ENCODE data around the gene RAB7B. TPM values are rescaled to one million over a fixed set of nuclear protein-coding genes. Genes with fewer than 3 reads are reported as not detected.

The RAB7B gene
- total RNA-seq, 6 donors from 2014 or later, result 2.6 to 27.5 (median 9.1) TPM

DNA sequence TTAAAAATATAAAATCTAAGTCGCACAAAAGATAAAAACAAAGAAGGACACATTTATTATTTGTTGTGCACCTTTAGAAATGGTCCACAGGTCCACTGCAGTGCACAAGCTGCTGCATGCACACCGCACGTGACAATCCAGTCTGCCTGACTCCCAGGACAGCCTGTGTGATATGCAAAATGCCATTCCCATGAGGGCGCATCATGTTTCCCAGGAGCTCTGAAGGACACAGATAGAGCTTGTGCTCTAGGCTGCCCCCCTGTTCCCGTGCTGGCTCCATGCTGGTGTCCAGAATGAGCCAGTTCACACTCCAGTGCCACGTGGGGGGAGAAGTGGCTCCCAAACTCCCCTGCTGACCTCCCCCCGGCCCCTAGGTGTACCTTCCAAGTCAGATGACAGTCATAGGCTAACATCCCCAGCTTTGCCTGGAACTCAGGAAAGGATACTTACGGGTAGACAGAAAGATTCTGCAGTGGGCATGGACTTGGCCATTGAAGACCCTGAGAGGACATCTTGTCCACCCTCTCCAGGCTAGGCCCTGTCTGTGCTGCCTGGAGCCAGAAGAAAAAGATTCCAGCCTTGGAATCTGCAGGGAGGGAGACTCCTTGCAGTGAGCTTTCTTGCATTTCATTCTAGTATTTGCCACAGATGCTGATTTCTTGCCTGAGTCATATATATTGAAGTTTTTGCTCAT lies 26.3 kb downstream of the RAB7B start:
- Histone ChIP-seq H3K27ac (peak overlapping the region in 1 of 4 donors; percentile 7), H3K27me3 (no peaks in the 10 kb centered on the region), H3K9me3 (no peaks in the 10 kb centered on the region), H3K4me3 (no peak overlapping the region), H3K36me3 (no peaks in the 10 kb centered on the region), H3K4me1 (peaks cover 0 to 15% (median 5%) of the 10 kb centered on the region in 4 donors)
- WGBS, 2 donors, result 69 to 77% methylated on average over 8 of the region's 8 CpGs
- DNase-seq (no peak), ATAC-seq (ENCODE audit: low FRiP score in 2 of 2) (no peak)
- TF ChIP-seq EP300 (IDR thresholded peaks at IDR 0.05) (no peak), POLR2AphosphoS5 (IDR thresholded peaks at IDR 0.05) (no peak), POLR2A (IDR thresholded peaks at IDR 0.05) (no peak)
- TF ChIP-seq, protein P1, sequence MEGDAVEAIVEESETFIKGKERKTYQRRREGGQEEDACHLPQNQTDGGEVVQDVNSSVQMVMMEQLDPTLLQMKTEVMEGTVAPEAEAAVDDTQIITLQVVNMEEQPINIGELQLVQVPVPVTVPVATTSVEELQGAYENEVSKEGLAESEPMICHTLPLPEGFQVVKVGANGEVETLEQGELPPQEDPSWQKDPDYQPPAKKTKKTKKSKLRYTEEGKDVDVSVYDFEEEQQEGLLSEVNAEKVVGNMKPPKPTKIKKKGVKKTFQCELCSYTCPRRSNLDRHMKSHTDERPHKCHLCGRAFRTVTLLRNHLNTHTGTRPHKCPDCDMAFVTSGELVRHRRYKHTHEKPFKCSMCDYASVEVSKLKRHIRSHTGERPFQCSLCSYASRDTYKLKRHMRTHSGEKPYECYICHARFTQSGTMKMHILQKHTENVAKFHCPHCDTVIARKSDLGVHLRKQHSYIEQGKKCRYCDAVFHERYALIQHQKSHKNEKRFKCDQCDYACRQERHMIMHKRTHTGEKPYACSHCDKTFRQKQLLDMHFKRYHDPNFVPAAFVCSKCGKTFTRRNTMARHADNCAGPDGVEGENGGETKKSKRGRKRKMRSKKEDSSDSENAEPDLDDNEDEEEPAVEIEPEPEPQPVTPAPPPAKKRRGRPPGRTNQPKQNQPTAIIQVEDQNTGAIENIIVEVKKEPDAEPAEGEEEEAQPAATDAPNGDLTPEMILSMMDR (IDR thresholded peaks at IDR 0.05), result no peak

DNA sequence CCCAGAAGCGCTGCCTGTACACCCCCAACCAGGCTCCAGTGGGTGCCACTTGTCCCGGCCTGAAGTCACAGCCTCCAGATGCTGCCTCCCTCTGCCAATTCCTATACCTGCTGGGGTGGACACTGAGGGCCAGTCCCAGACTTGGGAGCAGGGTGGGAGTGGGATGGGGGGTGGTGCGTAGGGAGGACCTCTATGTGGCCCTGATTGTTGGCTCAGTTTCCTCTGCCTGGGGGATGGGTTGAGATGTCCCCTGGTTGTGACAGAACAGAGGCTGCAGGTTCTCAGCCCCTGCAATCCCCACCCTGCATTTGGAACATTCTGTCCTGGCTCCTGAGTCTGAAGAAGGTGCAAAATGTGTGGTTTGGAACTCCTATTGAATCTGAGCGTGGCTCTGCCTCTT lies 27.2 kb downstream of the RAB7B start:
- WGBS, 2 donors, result 91 to 92% methylated on average over 3 to 4 of the region's 4 CpGs
- TF ChIP-seq, protein P1 (IDR thresholded peaks at IDR 0.05), result no peak
- TF ChIP-seq POLR2A (IDR thresholded peaks at IDR 0.05), result no peak
- peak in 1 of 4 donors; percentile 32 for TF ChIP-seq EP300 (IDR thresholded peaks at IDR 0.05)
- TF ChIP-seq POLR2AphosphoS5 (IDR thresholded peaks at IDR 0.05), result no peak
- ATAC-seq (ENCODE audit: low FRiP score in 2 of 2) (no peak), DNase-seq (no peak)
- H3K9me3 ChIP-seq, result no peaks in the 10 kb centered on the region
- H3K27ac ChIP-seq, result no peak overlapping the region
- H3K36me3 ChIP-seq, result no peaks in the 10 kb centered on the region
- H3K4me3 ChIP-seq, result no peak overlapping the region
- no peaks in the 10 kb centered on the region for H3K27me3 ChIP-seq
- H3K4me1 ChIP-seq, result peaks cover 0 to 15% (median 5%) of the 10 kb centered on the region in 4 donors

DNA sequence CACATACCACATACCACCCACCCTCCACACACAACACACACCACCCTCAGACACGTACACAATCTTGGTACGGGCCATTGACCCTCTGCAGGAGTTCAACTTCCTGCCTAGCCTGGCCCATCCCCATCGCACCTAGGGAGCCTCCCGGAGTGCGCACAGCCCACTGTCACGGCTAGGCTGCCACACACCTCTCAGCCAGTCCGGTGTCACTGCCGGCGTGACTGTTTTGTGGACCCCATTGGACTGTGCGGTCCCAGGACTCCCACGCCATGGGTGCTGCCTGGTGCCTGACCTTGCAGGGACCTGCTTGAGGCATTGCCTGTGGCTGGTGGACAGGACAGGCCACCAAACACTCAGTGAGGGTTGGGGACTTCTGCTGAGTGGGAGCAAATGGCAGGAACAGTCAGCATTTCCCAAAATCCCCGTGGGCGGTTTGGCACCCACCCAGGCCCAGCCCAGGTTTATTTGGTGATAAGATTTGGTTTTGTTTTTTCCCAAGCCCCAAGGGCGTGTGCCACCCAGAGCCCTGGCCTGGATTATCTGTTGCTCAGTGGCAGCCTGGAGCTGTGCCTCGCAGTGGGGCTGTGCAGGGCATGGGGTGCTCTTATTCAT lies 27.7 kb downstream of the RAB7B start:
- Histone ChIP-seq H3K4me3 (no peak overlapping the region), H3K4me1 (peaks cover 0 to 15% (median 5%) of the 10 kb centered on the region in 4 donors), H3K9me3 (no peaks in the 10 kb centered on the region), H3K27ac (no peak overlapping the region), H3K27me3 (no peaks in the 10 kb centered on the region), H3K36me3 (no peaks in the 10 kb centered on the region)
- peak in 1 of 2 donors; percentile 65 for DNase-seq
- no peak for ATAC-seq (ENCODE audit: low FRiP score in 2 of 2)
- TF ChIP-seq EP300 (IDR thresholded peaks at IDR 0.05) (no peak), POLR2A (IDR thresholded peaks at IDR 0.05) (no peak)
- TF ChIP-seq, protein P1 (IDR thresholded peaks at IDR 0.05), result no peak
- 84 to 88% methylated on average over 6 to 15 of the region's 15 CpGs for WGBS, 2 donors

DNA sequence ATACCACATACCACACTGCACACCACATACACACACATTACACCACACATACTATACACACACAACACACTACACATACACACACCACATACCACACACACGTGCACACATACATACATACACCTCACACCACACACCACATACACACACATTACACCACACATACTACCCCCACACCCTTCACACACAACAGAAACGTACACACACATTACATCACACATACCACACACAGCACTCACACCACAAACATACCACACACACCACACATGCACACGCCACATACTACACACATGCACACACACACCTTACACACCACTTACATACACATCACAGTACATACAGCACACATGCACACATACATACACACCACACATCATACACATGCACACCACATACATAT lies 28.5 kb downstream of the RAB7B start:
- Histone ChIP-seq H3K9me3 (no peaks in the 10 kb centered on the region), H3K36me3 (no peaks in the 10 kb centered on the region), H3K27me3 (no peaks in the 10 kb centered on the region), H3K4me3 (no peak overlapping the region), H3K27ac (no peak overlapping the region), H3K4me1 (peaks cover 0 to 15% (median 5%) of the 10 kb centered on the region in 4 donors)
- TF ChIP-seq POLR2AphosphoS5 (IDR thresholded peaks at IDR 0.05) (no peak), POLR2A (IDR thresholded peaks at IDR 0.05) (no peak), EP300 (IDR thresholded peaks at IDR 0.05) (no peak)
- TF ChIP-seq, protein P1 (IDR thresholded peaks at IDR 0.05), result no peak
- DNase-seq (no peak), ATAC-seq (ENCODE audit: low FRiP score in 2 of 2) (no peak)
- 82 to 89% methylated on average over 3 of the region's 3 CpGs for WGBS, 2 donors
